ENCODE results near the gene PLPPR1.

DNA sequence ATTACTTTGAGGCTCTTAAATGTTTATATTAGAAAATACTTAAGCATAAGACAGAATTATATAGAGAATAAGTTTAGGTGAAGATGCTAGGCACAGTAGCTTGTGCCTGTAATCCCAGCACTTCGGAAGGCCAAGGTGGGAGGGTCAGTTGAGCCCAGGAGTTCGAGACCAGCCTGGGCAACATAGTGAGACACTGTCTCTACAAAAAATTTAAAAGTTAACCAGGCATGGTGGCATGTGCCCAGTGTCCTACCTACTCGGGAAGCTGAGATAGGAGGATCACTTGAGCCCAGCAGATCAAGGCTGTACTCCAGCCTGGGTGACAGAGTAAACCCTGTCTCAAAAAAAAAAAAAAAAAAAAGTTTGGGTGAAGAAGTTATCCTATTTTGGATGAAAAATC lies 294.6 kb downstream of the PLPPR1 start:
- TF ChIP-seq, protein P1, sequence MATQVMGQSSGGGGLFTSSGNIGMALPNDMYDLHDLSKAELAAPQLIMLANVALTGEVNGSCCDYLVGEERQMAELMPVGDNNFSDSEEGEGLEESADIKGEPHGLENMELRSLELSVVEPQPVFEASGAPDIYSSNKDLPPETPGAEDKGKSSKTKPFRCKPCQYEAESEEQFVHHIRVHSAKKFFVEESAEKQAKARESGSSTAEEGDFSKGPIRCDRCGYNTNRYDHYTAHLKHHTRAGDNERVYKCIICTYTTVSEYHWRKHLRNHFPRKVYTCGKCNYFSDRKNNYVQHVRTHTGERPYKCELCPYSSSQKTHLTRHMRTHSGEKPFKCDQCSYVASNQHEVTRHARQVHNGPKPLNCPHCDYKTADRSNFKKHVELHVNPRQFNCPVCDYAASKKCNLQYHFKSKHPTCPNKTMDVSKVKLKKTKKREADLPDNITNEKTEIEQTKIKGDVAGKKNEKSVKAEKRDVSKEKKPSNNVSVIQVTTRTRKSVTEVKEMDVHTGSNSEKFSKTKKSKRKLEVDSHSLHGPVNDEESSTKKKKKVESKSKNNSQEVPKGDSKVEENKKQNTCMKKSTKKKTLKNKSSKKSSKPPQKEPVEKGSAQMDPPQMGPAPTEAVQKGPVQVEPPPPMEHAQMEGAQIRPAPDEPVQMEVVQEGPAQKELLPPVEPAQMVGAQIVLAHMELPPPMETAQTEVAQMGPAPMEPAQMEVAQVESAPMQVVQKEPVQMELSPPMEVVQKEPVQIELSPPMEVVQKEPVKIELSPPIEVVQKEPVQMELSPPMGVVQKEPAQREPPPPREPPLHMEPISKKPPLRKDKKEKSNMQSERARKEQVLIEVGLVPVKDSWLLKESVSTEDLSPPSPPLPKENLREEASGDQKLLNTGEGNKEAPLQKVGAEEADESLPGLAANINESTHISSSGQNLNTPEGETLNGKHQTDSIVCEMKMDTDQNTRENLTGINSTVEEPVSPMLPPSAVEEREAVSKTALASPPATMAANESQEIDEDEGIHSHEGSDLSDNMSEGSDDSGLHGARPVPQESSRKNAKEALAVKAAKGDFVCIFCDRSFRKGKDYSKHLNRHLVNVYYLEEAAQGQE (IDR thresholded peaks at IDR 0.05; ENCODE audit: insufficient read depth in 1 of 2, low read depth in 2 of 2, low read length in 1 of 2): no peak
- TF ChIP-seq, protein P2, sequence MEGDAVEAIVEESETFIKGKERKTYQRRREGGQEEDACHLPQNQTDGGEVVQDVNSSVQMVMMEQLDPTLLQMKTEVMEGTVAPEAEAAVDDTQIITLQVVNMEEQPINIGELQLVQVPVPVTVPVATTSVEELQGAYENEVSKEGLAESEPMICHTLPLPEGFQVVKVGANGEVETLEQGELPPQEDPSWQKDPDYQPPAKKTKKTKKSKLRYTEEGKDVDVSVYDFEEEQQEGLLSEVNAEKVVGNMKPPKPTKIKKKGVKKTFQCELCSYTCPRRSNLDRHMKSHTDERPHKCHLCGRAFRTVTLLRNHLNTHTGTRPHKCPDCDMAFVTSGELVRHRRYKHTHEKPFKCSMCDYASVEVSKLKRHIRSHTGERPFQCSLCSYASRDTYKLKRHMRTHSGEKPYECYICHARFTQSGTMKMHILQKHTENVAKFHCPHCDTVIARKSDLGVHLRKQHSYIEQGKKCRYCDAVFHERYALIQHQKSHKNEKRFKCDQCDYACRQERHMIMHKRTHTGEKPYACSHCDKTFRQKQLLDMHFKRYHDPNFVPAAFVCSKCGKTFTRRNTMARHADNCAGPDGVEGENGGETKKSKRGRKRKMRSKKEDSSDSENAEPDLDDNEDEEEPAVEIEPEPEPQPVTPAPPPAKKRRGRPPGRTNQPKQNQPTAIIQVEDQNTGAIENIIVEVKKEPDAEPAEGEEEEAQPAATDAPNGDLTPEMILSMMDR (IDR thresholded peaks at IDR 0.05): no peak
- no peak for TF ChIP-seq SIN3A (IDR thresholded peaks at IDR 0.05; ENCODE audit: borderline replicate concordance, insufficient read depth, low read depth, low read length)
- no peak for TF ChIP-seq POLR2AphosphoS5 (IDR thresholded peaks at IDR 0.05; ENCODE audit: low read depth, low read length)

All from Panc1 (cell line).